ENCODE measurements around the gene TMEM19.
A peak's percentile ranks its signal among the peaks of the same experiment; 100 is the strongest.

The TMEM19 gene

DNA sequence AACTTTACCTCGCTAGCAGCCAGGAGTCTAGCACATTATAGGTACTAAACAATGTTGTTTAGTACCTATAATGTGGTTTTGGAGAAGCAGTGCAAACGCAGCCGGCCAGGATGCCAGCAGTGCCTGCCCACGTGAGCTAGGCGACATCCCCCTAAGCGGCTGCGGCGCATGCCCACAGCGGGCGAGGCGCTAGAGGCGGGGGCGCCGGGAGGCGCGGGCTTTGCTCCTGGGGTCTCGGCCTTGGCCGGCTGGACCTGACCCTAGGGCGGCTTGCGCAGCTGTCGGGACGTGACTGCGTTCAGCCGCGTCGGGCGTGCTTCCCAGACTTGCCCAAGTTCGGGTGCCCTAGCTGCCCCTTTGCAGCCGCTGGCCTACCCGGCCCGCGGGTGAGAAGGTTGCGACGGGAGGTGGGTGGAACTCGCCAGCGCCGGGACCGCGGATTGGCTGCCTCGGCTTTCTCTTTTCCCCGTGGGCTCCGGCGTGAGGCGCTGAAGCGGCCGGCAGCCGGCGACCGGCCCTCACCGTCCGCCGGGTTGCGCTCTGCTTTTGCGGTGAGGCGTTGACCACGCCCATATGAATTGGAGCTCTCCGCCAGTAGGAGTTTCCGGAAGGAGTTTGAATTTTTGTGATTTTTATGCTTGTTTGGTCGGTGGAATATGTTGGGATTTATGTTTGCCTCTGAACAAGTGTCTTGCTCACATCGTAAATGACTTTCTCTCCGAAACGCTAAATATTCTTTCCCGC lies at the start of gene TMEM19:
Gene TMEM19, plus strand, starts transcription at position 169 of the 744 bp plus-strand sequence. CDS start 599 bp downstream, outside the sequence.
- peak; percentile 92 for DNase-seq (ENCODE audit: low read depth, low spot score)

GRCh38 chr12:71636704-71637115 lies 49.2 kb upstream of the TMEM19 start:
- peak; percentile 30 for DNase-seq (ENCODE audit: low read depth, low spot score)

DNA sequence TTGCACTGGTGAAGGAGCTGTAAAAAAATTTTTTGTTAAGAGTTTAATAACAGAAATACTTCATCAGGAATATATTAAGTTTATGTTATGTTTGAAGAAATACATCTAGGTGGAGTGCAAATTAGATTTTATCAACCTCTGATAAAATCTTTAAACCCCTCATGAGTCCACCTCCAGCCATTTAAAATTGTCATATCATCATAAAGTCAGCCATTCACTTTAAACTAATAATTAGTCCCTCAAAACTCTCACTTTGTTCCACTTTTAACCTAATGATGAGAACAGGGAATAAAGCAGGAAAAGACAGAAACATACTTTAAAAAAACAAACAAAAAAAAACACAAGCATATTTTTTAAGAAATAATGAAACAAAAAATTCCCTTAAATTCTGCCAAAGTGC lies 47.4 kb upstream of the TMEM19 start:
- DNase-seq (ENCODE audit: low read depth, low spot score): no peak

- peak; percentile 57 for DNase-seq (ENCODE audit: low read depth, low spot score)
Observed at GRCh38 chr12:71639341-71639760, 46.5 kb upstream of the TMEM19 start.

GRCh38 chr12:71640316-71640715 lies 45.6 kb upstream of the TMEM19 start:
- DNase-seq (ENCODE audit: low read depth, low spot score): peak; percentile 33

- DNase-seq (ENCODE audit: low read depth, low spot score): no peak
Observed at GRCh38 chr12:71641390-71641789, 44.5 kb upstream of the TMEM19 start.

DNA sequence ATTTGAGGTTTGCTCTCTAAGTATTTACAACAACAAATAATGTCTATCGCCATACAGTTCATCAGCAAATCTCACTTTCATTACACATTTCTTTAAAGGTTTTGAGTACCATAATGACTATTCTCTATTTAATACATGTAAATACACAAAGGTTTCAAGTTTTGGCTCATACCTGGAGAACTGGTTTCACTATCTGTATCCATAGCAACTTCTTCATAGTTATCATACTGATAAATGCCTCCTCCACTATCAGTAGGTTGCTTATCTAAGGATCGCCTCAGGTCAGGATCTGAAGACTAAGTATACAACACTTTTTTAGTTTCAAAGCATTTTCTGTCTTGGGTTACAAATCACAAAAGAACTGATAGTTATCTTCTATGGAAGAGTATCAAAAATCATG lies 43.6 kb upstream of the TMEM19 start:
- no peak for DNase-seq (ENCODE audit: low read depth, low spot score)

DNA sequence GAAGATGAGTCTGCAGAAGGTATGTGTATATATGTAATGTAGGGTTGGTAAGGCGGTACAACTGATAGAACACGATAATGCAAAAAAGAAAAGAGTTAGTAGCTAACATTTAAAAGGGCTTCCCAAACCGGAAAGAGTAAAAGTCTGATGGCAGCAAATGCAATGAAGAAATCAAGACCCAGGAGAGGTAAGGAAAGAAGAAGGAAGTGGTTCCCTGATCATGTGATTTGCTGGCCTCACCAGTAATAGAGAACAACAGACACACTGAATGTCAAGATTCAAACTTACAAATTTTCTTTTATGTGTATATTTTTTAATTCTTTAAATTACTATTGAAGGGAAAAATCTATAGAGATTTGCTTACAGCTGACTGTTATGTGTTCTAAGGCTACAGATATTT lies 40.6 kb upstream of the TMEM19 start:
- no peak for DNase-seq (ENCODE audit: low read depth, low spot score)

GRCh38 chr12:71646512-71646911 lies 39.4 kb upstream of the TMEM19 start:
- no peak for DNase-seq (ENCODE audit: low read depth, low spot score)

DNA sequence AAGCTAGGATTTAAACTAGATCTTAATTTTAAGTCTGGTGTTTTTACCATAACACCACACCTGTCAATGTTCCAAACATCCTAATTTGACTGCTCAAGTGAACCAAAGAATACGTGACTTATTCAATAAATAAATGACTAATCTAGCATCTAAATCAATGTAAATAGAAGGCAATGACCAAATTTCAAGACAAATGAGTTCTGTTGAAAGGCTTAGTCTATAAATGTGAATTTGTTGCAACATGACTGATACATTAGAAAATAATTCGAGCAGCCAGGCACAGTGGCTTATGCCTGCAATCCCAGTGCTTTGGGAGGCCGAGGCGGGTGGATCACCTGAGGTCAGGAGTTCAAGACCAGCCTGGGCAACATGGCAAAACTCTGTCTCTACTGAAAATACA lies 37.3 kb upstream of the TMEM19 start:
- no peak for DNase-seq (ENCODE audit: low read depth, low spot score)

- no peak for DNase-seq (ENCODE audit: low read depth, low spot score)
Observed at GRCh38 chr12:71649401-71649800, 36.5 kb upstream of the TMEM19 start.

DNA sequence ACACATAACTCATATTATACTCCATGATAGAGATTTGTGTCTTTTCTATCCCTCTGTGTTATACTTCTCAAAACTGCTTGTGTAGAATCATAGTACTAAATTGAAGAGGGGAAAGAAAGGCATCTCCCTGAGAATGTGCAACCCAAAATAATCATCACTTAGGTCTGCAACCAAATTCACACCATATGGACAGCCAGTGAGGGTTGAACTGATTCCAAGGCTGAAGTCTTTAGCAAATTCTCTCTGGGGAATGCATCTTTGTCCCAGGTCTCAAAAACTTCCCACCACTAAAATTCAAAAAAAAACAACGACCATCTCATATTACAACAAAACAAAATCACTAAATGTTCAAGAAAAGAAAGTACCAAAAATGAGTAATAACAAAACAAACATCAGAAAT lies 33.2 kb upstream of the TMEM19 start:
- no peak for DNase-seq (ENCODE audit: low read depth, low spot score)

DNA sequence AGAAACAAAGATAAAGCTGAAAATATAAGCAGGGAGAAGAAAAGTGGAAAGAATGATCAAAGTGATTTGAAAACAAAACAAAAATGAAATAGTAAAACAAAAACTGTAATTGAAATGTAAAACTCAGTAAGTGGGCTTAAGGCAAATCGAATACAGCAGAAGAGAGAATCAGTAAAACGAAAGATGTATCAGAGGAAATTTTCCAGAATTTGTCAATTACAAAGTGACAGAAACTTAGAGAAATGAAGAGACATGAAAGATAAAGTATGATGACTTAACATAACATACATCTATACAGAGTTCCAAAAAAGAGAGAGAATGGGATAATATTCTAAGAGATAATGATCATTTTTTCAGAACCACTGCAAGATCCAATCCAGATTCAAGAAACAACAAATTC lies 32.7 kb upstream of the TMEM19 start:
- no peak for DNase-seq (ENCODE audit: low read depth, low spot score)

- no peak for DNase-seq (ENCODE audit: low read depth, low spot score)
Observed at GRCh38 chr12:71654200-71654599, 31.7 kb upstream of the TMEM19 start.

DNA sequence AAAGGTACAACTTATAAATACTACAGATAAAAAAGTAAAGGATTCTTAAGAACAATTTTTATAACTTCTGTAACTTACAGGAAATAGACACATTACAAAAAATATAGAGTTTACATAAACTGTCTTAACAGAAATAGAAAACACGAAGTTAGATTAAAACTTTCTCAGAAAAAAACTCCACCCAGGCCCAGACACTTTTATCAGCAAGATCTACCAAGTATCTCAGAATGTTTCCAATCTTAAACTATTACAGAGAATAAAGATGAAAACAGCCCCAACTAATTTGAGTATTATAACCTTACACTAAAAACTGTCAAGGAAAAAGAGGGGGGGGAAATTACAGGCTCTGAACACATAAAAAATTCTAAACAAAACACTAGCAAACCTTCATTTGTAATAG lies 30.4 kb upstream of the TMEM19 start:
- DNase-seq (ENCODE audit: low read depth, low spot score): no peak

- DNase-seq (ENCODE audit: low read depth, low spot score): no peak
Observed at GRCh38 chr12:71655907-71656306, 30.0 kb upstream of the TMEM19 start.

DNA sequence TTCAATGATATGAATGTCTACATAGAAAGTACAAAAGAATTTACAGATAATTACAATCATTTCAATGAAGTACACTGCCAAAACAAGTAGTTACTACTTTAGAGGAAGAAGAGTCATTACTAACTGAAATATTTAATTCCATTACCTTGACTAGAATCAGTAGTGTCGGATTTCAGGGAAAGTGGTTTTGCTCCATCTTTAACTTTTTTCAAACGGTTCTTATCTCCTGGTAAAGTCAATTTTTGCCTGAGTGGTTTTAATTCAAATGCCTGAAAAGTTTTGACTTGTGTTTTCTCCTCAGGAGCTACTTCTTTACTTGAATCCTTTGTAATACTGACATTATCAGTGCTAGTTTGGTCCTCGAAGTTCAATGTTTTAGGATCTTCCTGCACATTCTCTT lies 29.1 kb upstream of the TMEM19 start:
- no peak for DNase-seq (ENCODE audit: low read depth, low spot score)

DNA sequence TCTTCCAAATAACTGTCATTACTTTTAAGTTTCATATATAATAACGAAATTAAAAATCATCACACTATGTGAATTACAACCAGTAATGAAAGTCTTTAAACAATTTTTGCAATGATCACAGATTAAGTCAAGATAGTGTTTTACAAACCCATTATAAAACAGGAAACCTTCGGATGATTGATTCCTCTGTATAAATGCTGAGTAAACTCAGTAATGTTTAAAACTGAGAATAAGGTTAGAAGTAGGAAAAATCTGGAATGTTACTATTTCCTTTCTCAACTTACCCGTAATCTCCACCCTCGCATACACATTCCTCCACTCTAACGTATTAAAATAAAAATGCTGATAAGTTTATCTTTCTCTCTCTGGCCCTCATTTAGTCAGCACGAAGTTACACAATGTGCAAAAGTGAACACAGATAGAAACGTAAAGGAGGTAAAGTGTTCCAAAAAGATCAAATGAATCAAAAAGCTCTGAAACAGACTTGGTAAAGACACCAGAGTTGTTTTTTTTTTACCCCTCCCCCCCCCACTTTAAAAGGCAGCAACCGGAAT lies 23.8 kb upstream of the TMEM19 start:
- DNase-seq (ENCODE audit: low read depth, low spot score): no peak

DNA sequence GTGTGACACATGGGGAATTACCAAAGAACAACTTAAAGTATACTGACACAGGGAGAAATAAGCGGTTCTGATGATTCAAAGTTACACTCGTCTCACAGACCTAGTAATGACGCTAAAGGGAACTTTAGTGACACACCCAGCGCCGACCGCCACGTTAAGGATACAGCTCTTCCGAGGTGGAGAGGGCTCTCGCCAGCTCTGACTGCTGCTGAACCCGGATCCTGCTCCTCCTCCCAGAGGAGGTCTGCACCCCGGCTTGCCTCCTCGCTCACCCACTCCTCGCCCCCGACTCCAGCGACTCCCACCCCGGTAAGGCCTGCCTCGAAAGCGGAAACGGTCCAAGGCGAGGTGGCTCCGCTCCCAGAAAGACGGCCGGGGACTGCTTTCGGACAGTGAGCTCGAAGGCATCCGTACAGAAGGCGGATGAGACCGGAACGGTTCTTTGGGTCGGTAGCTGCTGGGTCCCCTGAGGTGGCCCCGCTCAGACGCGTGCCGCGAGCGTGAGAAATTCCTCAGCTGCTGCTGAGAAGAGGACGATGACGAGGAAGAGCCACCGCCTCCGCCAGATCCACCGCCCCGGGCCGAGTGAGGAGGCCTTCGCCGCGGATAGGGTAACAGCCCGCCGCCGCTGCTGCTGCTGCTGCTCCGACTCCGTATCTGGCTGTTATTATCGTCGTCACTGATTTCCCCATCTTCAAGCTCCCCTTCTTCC lies 22.9 kb upstream of the TMEM19 start:
- DNase-seq (ENCODE audit: low read depth, low spot score): peak; percentile 83

- DNase-seq (ENCODE audit: low read depth, low spot score): peak; percentile 98
Observed at GRCh38 chr12:71663561-71664410, 22.1 kb upstream of the TMEM19 start, which contains the start of the genes THAP2 and ZFC3H1. Gene THAP2, plus strand, starts transcription at chr12:71664301. Its CDS starts 209 bp downstream, at chr12:71664510. Gene ZFC3H1, minus strand, starts transcription at chr12:71663848. Its CDS starts 238 bp downstream, at chr12:71663610.

GRCh38 chr12:71664411-71665089 lies 21.3 kb upstream of the TMEM19 start:
- no peak for DNase-seq (ENCODE audit: low read depth, low spot score)
